K562 (cell line): ENCODE data around the gene GPSM3. TPM values are rescaled to one million over a fixed set of nuclear protein-coding genes. Genes with fewer than 3 reads are reported as not detected.
A peak's percentile ranks its signal among the peaks of the same experiment; 100 is the strongest.

ENCODE experiments used
- AFF4 ChIP-seq: sonication (generic); formaldehyde crosslinking; IDR thresholded peaks from 2 replicates; pipeline ENCODE4 v1.8.0; 2023; ENCODE audit warnings: mild to moderate bottlenecking, missing genetic modification reagents
- BCOR ChIP-seq: fragments of 450-650 bp; IDR thresholded peaks from 2 replicates; pipeline ENCODE4 v1.6.1; 2016
- CBFA2T2 ChIP-seq: fragments of 450-650 bp; conservative IDR thresholded peaks from 2 replicates; pipeline ENCODE4 v1.6.1; 2017; ENCODE audit warnings: mild to moderate bottlenecking
- CREBBP ChIP-seq: IDR thresholded peaks from one replicate; pipeline ENCODE4 v1.6.1; 2012; ENCODE audit warnings: low read depth, mild to moderate bottlenecking, control low read depth, inconsistent platforms, low read length
- CUX1 ChIP-seq: fragments of 200-800 bp; sonication (Bioruptor generic); IDR thresholded peaks from 2 replicates; pipeline ENCODE4 v1.6.1; 2016; ENCODE audit warnings: missing genetic modification characterization, missing compliant biosample characterization
- FOXK1 ChIP-seq: sonication (generic); formaldehyde crosslinking; IDR thresholded peaks from 2 replicates; pipeline ENCODE4 v1.8.0; 2022; ENCODE audit warnings: missing genetic modification reagents, mild to moderate bottlenecking, borderline replicate concordance
- IRF9 ChIP-seq: fragments of 450-650 bp; IDR thresholded peaks from 2 replicates; pipeline ENCODE4 v1.6.1; 2016; ENCODE audit warnings: missing biosample characterization, missing genetic modification characterization
- MCM5 ChIP-seq: fragments of 450-650 bp; IDR thresholded peaks from 2 replicates; pipeline ENCODE4 v1.6.1; 2016; ENCODE audit warnings: low read depth
- MEF2D ChIP-seq: conservative IDR thresholded peaks from 2 replicates; pipeline ENCODE4 v1.6.1; 2016; ENCODE audit warnings: low read depth, missing genetic modification characterization, missing compliant biosample characterization
- MTA3 ChIP-seq: fragments of 450-650 bp; formaldehyde crosslinking; IDR thresholded peaks from 2 replicates; pipeline ENCODE4 v1.6.1; 2017; ENCODE audit warnings: mild to moderate bottlenecking, borderline replicate concordance
- NUFIP1 ChIP-seq: fragments of 450-650 bp; IDR thresholded peaks from 2 replicates; pipeline ENCODE4 v1.6.1; 2018; ENCODE audit not compliant: partially characterized antibody
- POLR2A ChIP-seq: fragments of 450-650 bp; conservative IDR thresholded peaks from 2 replicates; pipeline ENCODE4 v1.6.1; 2016
- PTTG1 ChIP-seq: fragments of 450-650 bp; IDR thresholded peaks from 2 replicates; pipeline ENCODE4 v1.6.1; 2016; ENCODE audit warnings: low read depth, mild to moderate bottlenecking, missing genetic modification characterization, missing compliant biosample characterization
- RFX7 ChIP-seq: fragments of 250-450 bp; sonication (Bioruptor Pico); IDR thresholded peaks from 2 replicates; pipeline ENCODE4 v1.5.1; 2021; ENCODE audit warnings: mild to moderate bottlenecking
- RHOXF2B ChIP-seq: fragments of 250-450 bp; sonication (Bioruptor Pico); conservative IDR thresholded peaks from 2 replicates; pipeline ENCODE4 v1.5.1; 2021
- SP2 ChIP-seq: IDR thresholded peaks from 2 replicates; pipeline ENCODE4 v1.6.1; 2011; ENCODE audit warnings: mild to moderate bottlenecking, low read depth, low read length, moderate library complexity; ENCODE audit not compliant: poor library complexity, severe bottlenecking; ENCODE audit errors: extremely low read depth
- TARDBP ChIP-seq: fragments of 450-650 bp; IDR thresholded peaks from 2 replicates; pipeline ENCODE4 v1.6.1; 2016
- TRIM24 ChIP-seq, 2 experiments: fragments of 450-650 bp; IDR thresholded peaks; 2 replicates each; pipeline ENCODE4 v1.6.1; 2016
- ZBTB7A ChIP-seq: IDR thresholded peaks from 2 replicates; pipeline ENCODE4 v1.6.1; 2011; ENCODE audit warnings: low read depth, mild to moderate bottlenecking, low read length, moderate library complexity, borderline replicate concordance; ENCODE audit not compliant: control insufficient read depth
- ZNF707 ChIP-seq: fragments of 250-450 bp; sonication (Bioruptor Pico); conservative IDR thresholded peaks from 2 replicates; pipeline ENCODE4 v1.8.0; 2022; ENCODE audit warnings: inconsistent platforms, mild to moderate bottlenecking, moderate library complexity
- polyA plus RNA-seq, 8 experiments: library from polyadenylated mRNA; depleted of rRNA in 4 of 8; stranded (reverse) in 5 of 8; unstranded in 3 of 8; fragments of >200 nt; fragmentation: Nextera tagmentation in 2 of 8; fragmentation: Illumina TruSeq in 1 of 8; extraction: Ambion mirVana in 2 of 8; extraction: Trizol in 1 of 8; gene quantifications; 2 replicates each; pipeline versions ENCODE4 v1.2.1 to v1.2.3, GENCODE V29; 2011 to 2014; ENCODE audit warnings: inconsistent platforms in 1 of 8, missing spikeins in 1 of 8
- total RNA-seq, 7 experiments: library from RNA; depleted of rRNA in 6 of 7; stranded (reverse); fragments of >200 nt in 6 of 7; fragmentation: Illumina TruSeq in 2 of 7; extraction: Trizol in 2 of 7; gene quantifications; 2 replicates each; pipeline versions ENCODE4 v1.2.1 to v1.2.3, GENCODE V29; 2011 to 2021; ENCODE audit warnings: low replicate concordance in 1 of 7

The GPSM3 gene
- total and polyA plus RNA-seq, 9 of the 15 experiments (the other 6 are each of a cell fraction or from before 2014, with no cell fraction given) = 5.3 to 42.6 (median 24.4) TPM

- peak; percentile 97 for TF ChIP-seq ZBTB7A
- no peak for TF ChIP-seq MTA3
- peak; percentile 86 for TF ChIP-seq SP2
- peak; percentile 71 for TF ChIP-seq POLR2A
- 0 out of 2 replicates have a peak, but pooled peaks have one; percentile 35 for TF ChIP-seq AFF4 (CRISPR knock-in tag)
- no peak for TF ChIP-seq BCOR
- TF ChIP-seq MCM5 = no peak
- no peak for TF ChIP-seq CUX1 (CRISPR knock-in tag)
- no peak for TF ChIP-seq NUFIP1
- no peak for TF ChIP-seq TARDBP
- TF ChIP-seq RHOXF2B (CRISPR knock-in tag) = no peak
- 0 out of 2 replicates have a peak, but pooled peaks have one; percentile 17 for TF ChIP-seq ZNF707 (CRISPR knock-in tag)
- no peak for TF ChIP-seq CREBBP
- TF ChIP-seq PTTG1 (tag) = no peak
- no peak for TF ChIP-seq MEF2D (tag)
- 0 out of 2 replicates have a peak, but pooled peaks have one; percentile 19 for TF ChIP-seq IRF9 (tag)
- TF ChIP-seq RFX7 (CRISPR knock-in tag) = 0 out of 2 replicates have a peak, but pooled peaks have one; percentile 11
- no peak for TF ChIP-seq CBFA2T2
- TF ChIP-seq TRIM24 (IDR thresholded peaks at IDR 0.05) = no peak
- no peak for TF ChIP-seq FOXK1
Measured at GRCh38 chr6:32175711-32176475, 16.6 kb downstream of the GPSM3 start, which contains the start of gene AGPAT1 (continued).
